Transverse colon (tissue), 4 donors: Measurements from ENCODE around the gene CHIT1. TPM values are rescaled to one million over a fixed set of nuclear protein-coding genes. Genes with fewer than 3 reads are reported as not detected.

ENCODE experiments used
- DNase-seq: peaks from one replicate; pipeline ENCODE4 v3.0.0-alpha.2; 2019
- H3K27ac ChIP-seq, 4 donors: fragments of 200-600 bp; sonication (generic); 2 replicates each; pipeline ENCODE4 v1.5.1; 2016 to 2018; ENCODE audit warnings: inconsistent platforms in 4 of 4
- H3K27me3 ChIP-seq: fragments of 200-600 bp; sonication (generic); 2 replicates; pipeline ENCODE4 v1.5.1; 2017; ENCODE audit warnings: inconsistent platforms
- H3K36me3 ChIP-seq, 4 donors: fragments of 200-600 bp; sonication (generic); 2 replicates each; pipeline ENCODE4 v1.5.1; 2017 to 2019; ENCODE audit warnings: inconsistent platforms in 4 of 4
- H3K4me1 ChIP-seq, 4 donors: fragments of 200-600 bp; sonication (generic); 2 replicates each; pipeline ENCODE4 v1.5.1; 2017 to 2020; ENCODE audit warnings: inconsistent platforms in 4 of 4
- H3K4me3 ChIP-seq, 4 donors: fragments of 200-600 bp; sonication (generic); 1 replicate in 1 of 4; 2 replicates in 3 of 4; pipeline versions ENCODE4 v1.5.1 to v1.6.1; 2017 to 2019; ENCODE audit warnings: inconsistent platforms in 4 of 4
- H3K9me3 ChIP-seq, 2 donors: fragments of 200-600 bp; sonication (generic); 2 replicates each; pipeline ENCODE4 v1.5.1; 2017 to 2019; ENCODE audit warnings: inconsistent platforms in 2 of 2
- EP300 ChIP-seq: sonication (generic); formaldehyde crosslinking; IDR thresholded peaks from one replicate; pipeline ENCODE4 v1.6.1; 2017; ENCODE audit warnings: antibody characterized with exemption, low read depth
- POLR2A ChIP-seq: fragments of 450-650 bp; IDR thresholded peaks from one replicate; pipeline ENCODE4 v1.6.1; 2016; ENCODE audit warnings: antibody characterized with exemption, mild to moderate bottlenecking, moderate library complexity
- POLR2AphosphoS5 ChIP-seq, 3 donors: sonication (generic); formaldehyde crosslinking; IDR thresholded peaks; one replicate each; pipeline ENCODE4 v1.6.1; 2016; ENCODE audit warnings: antibody characterized with exemption in 3 of 3
- WGBS, 2 donors: methylation state at CpG; one replicate each; pipeline ENCODE4 v1.1.5; 2018; ENCODE audit warnings: low coverage in 1 of 2; 5-methylcytosine and 5-hydroxymethylcytosine counted together
- in situ Hi-C, 4 donors: fragments of 200-750 bp; cut with MboI; loops; one replicate each; pipeline versions ENCODE4 v1.15.0 to v1.15.1; 2017; ENCODE audit warnings: low sequenced_read_pairs in 3 of 4, low pct_ligation_motif_present in 1 of 4, low pct_unique_long_range_greater_than_20kb in 1 of 4
- intact Hi-C: fragments of 100-400 bp; cut with DNase I; formaldehyde crosslinking; loops from one replicate; pipeline ENCODE4 v1.15.1; 2023; ENCODE audit warnings: low total_unique reads
- total RNA-seq, 4 donors: library from RNA; depleted of rRNA; stranded (reverse); fragments of >200 nt; gene quantifications; one replicate each; pipeline ENCODE4 v1.1.0, GENCODE V29; 2016
- TF ChIP-seq, protein P1 (sequence below), 5 experiments: fragments of 200-600 bp in 3 of 5; fragments of 450-650 bp in 2 of 5; sonication (generic) in 3 of 5; IDR thresholded peaks; 1 replicate in 2 of 5; 2 replicates in 3 of 5; pipeline ENCODE4 v1.5.1; 2016 to 2017; ENCODE audit warnings: antibody characterized with exemption in 5 of 5, inconsistent platforms in 3 of 5, mild to moderate bottlenecking in 2 of 5, moderate library complexity in 1 of 5

CHIT1 gene
- total RNA-seq, 4 donors from 2014 or later = 0.79 TPM; not detected in 3

DNA sequence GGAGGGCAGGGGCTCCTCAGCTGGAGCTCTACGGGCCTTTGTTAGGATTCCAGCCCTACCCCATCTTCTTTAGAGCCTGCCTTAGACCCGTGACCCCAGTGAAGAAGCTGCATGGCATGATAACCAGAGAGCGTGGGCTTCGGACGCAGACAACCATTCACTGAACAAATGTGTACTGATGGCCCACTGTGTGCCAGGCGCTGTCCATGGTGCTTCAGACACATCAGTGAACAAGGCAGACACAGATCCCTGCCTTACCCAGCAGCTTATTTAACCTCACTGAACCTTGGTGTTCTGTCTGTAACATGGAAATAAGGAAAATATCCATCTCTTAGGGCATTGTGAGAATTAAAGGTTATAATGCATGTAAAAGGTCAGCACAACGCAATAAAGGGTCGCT, 9.5 kb downstream of the CHIT1 start:
- in situ Hi-C loops = loop anchor here in 3 of 4 donors (10.0 kb wide), 2 partner anchors 105 to 185 kb away; no protein-coding TSS in a partner anchor
- Histone ChIP-seq H3K27ac (no peak overlapping the region), H3K27me3 (peaks cover 4% of the 10 kb centered on the region), H3K4me3 (no peak overlapping the region), H3K9me3 (no peaks in the 10 kb centered on the region), H3K36me3 (no peaks in the 10 kb centered on the region), H3K4me1 (no peaks in the 10 kb centered on the region)
- TF ChIP-seq, protein P1, sequence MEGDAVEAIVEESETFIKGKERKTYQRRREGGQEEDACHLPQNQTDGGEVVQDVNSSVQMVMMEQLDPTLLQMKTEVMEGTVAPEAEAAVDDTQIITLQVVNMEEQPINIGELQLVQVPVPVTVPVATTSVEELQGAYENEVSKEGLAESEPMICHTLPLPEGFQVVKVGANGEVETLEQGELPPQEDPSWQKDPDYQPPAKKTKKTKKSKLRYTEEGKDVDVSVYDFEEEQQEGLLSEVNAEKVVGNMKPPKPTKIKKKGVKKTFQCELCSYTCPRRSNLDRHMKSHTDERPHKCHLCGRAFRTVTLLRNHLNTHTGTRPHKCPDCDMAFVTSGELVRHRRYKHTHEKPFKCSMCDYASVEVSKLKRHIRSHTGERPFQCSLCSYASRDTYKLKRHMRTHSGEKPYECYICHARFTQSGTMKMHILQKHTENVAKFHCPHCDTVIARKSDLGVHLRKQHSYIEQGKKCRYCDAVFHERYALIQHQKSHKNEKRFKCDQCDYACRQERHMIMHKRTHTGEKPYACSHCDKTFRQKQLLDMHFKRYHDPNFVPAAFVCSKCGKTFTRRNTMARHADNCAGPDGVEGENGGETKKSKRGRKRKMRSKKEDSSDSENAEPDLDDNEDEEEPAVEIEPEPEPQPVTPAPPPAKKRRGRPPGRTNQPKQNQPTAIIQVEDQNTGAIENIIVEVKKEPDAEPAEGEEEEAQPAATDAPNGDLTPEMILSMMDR (IDR thresholded peaks at IDR 0.05) = no peak
- no peak for TF ChIP-seq POLR2AphosphoS5 (IDR thresholded peaks at IDR 0.05)
- TF ChIP-seq POLR2A = no peak
- no peak for TF ChIP-seq EP300
- WGBS, 2 donors = 86 to 90% methylated on average over 2 to 7 of the region's 8 CpGs
- intact Hi-C loops = loop anchor here (5.0 kb wide), 1 partner anchor 103 kb away; no protein-coding TSS in a partner anchor
- DNase-seq = no peak

DNA sequence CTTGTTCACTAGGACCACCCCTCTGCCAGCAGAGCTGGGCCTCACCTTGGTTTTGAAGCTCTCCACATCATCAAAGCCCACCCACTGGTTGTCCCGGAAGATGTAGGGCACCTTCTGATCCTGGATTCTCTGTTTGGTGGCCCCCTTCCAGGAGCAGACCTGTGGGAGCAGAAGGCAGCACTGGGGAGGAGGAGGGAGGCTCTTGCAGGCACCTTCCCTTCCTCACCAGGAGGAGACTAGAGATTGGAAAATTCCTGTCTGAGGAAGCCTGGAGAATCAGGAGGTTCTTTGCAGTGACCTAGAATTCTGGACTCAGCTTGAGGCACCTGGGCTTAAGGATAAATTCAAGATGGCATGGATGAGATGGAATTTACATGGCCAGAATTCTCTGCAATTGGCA, 10.3 kb downstream of the CHIT1 start:
- H3K4me3 ChIP-seq = no peak overlapping the region
- TF ChIP-seq POLR2A = no peak
- TF ChIP-seq EP300 = no peak
- TF ChIP-seq, protein P1 (IDR thresholded peaks at IDR 0.05) = no peak
- no peak for TF ChIP-seq POLR2AphosphoS5 (IDR thresholded peaks at IDR 0.05)
- intact Hi-C loops = loop anchor here (5.0 kb wide), 1 partner anchor 102 kb away; no protein-coding TSS in a partner anchor
- no peaks in the 10 kb centered on the region for H3K36me3 ChIP-seq
- H3K27me3 ChIP-seq = peaks cover 4% of the 10 kb centered on the region
- no peak for DNase-seq
- in situ Hi-C loops = loop anchor here in 3 of 4 donors (10.0 kb wide), 2 partner anchors 104 to 184 kb away; no protein-coding TSS in a partner anchor
- 92% methylated on average over 1 of the region's 1 CpG; no CpG with 5 or more reads in 1 of the 2 donors for WGBS, 2 donors
- no peak overlapping the region for H3K27ac ChIP-seq
- H3K9me3 ChIP-seq = no peaks in the 10 kb centered on the region
- no peaks in the 10 kb centered on the region for H3K4me1 ChIP-seq

DNA sequence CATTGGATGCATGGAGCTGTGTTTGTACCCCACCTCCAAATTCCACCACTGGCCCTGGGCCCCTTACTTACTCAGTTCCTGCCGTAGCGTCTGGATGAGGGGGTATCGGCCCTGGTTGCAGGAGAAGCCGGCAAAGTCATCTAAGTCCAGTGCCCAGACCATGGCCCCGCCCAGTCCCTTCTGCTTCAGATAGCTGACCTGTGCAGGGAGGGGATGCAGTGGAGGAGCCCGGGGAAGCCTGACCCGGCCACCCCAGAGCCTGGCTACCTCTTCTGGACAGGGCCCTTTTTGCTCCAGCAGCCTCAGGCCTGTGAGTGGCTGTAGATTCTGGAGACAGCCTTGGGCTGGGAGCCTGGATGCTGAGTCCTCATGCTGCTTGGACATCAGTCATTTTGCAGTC, 11.8 kb downstream of the CHIT1 start:
- H3K9me3 ChIP-seq = no peaks in the 10 kb centered on the region
- H3K36me3 ChIP-seq = no peaks in the 10 kb centered on the region
- H3K27ac ChIP-seq = no peak overlapping the region
- in situ Hi-C loops (loop anchor here in 3 of 4 donors (10.0 kb wide), 2 partner anchors 103 to 183 kb away; no protein-coding TSS in a partner anchor), intact Hi-C loops (loop anchor here (5.0 kb wide), 1 partner anchor 100 kb away; no protein-coding TSS in a partner anchor)
- no peak overlapping the region for H3K4me3 ChIP-seq
- 74% methylated on average over 7 of the region's 7 CpGs; no CpG with 5 or more reads in 1 of the 2 donors for WGBS, 2 donors
- no peak for DNase-seq
- H3K27me3 ChIP-seq = peaks cover 4% of the 10 kb centered on the region
- TF ChIP-seq EP300 (no peak), POLR2AphosphoS5 (IDR thresholded peaks at IDR 0.05) (no peak), POLR2A (no peak)
- TF ChIP-seq, protein P1 (IDR thresholded peaks at IDR 0.05) = no peak
- H3K4me1 ChIP-seq = no peaks in the 10 kb centered on the region

DNA sequence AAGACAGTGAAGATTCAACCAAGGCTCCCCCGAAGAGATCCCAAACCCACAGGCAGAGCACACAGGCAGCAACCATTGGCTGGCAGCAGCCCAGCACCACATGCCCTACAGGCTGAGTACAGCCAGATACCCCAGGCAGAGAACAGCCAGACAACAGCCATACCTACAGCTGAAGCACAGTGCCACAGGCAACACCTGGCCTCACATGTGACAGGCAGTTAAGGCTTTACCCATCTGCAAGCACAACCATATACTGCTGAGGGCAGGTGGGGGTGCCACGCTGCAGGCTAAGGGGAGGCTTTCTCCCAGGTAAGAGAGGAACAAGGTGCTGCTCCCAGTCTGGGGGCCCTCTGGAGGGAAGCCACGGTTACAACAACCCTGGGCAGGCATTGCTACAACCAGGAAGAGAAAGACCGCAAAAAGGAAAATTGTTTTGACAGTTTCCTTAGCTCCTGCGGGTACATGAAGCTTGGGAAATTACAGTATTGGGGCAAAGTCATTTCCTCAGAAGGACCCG, 12.3 kb downstream of the CHIT1 start:
- H3K27me3 ChIP-seq = peaks cover 4% of the 10 kb centered on the region
- no peak for DNase-seq

More for the DNA sequence above, 12.3 kb downstream of the CHIT1 start:
- H3K27ac ChIP-seq = no peak overlapping the region
- no peak overlapping the region for H3K4me3 ChIP-seq
- H3K4me1 ChIP-seq = no peaks in the 10 kb centered on the region
- WGBS, 2 donors = 37 to 100% methylated on average over 1 to 6 of the region's 6 CpGs
- in situ Hi-C loops = loop anchor here in 3 of 4 donors (10.0 kb wide), 2 partner anchors 102 to 182 kb away; no protein-coding TSS in a partner anchor
- no peak for TF ChIP-seq EP300
- no peak for TF ChIP-seq POLR2AphosphoS5 (IDR thresholded peaks at IDR 0.05)
- TF ChIP-seq POLR2A = no peak
- TF ChIP-seq, protein P1 (IDR thresholded peaks at IDR 0.05) = no peak
- H3K36me3 ChIP-seq = no peaks in the 10 kb centered on the region
- no peaks in the 10 kb centered on the region for H3K9me3 ChIP-seq
- intact Hi-C loops = loop anchor here (5.0 kb wide), 1 partner anchor 100 kb away; no protein-coding TSS in a partner anchor
